IMR-90 (cell line): ENCODE results near the gene PNMA8C. TPM values are rescaled to one million over a fixed set of nuclear protein-coding genes. Genes with fewer than 3 reads are reported as not detected.

ENCODE experiments used
- ATAC-seq: fragments of 200-7000 bp; cut with Tn5 transposase; 2 replicates; pipeline ENCODE4 v1.9.1; 2020; ENCODE audit warnings: low read depth, mild to moderate bottlenecking, moderate library complexity
- BruUV-seq: library from RNA; stranded (reverse); fragments of 400-500 nt; replicated peaks from 2 replicates; lab custom pipeline; 2021; lab: Mats Ljungman, UMichigan
- CTCF ChIA-PET: fragments of 300-600 bp; formaldehyde crosslinking; extraction: SDS; loops from one replicate; lab custom pipeline; 2021; ENCODE audit warnings: antibody characterized with exemption; lab: Yijun Ruan, JAX
- POLR2A ChIA-PET: fragments of 300-600 bp; sonication (Branson Sonifier 250); formaldehyde crosslinking; loops from one replicate; lab custom pipeline; 2022; ENCODE audit warnings: antibody characterized with exemption; ENCODE audit not compliant: unreplicated experiment; lab: Charles Lee
- DNase-seq: peaks from one replicate; pipeline ENCODE4 v3.0.0; 2013
- H2AFZ ChIP-seq: replicated peaks from 2 replicates; pipeline ENCODE3; 2013; ENCODE audit warnings: low read length, mild to moderate bottlenecking; ENCODE audit not compliant: poor library complexity
- H2AK5ac ChIP-seq: 2 replicates; pipeline ENCODE4 v1.6.1; 2013; ENCODE audit warnings: low read depth, low read length, inconsistent platforms
- H2AK9ac ChIP-seq: replicated peaks from 2 replicates; pipeline ENCODE3; 2013; ENCODE audit warnings: mild to moderate bottlenecking, low read depth, low read length, moderate library complexity; ENCODE audit not compliant: poor library complexity
- H2BK120ac ChIP-seq: 2 replicates; pipeline ENCODE4 v1.6.1; 2013; ENCODE audit warnings: low read depth, low read length, inconsistent platforms
- H2BK15ac ChIP-seq: 3 replicates; pipeline ENCODE4 v1.6.1; 2013; ENCODE audit warnings: low read depth, low read length, inconsistent platforms
- H2BK20ac ChIP-seq: 2 replicates; pipeline ENCODE4 v1.6.1; 2013; ENCODE audit warnings: low read depth, mild to moderate bottlenecking, inconsistent platforms, low read length, moderate library complexity
- H2BK5ac ChIP-seq: 2 replicates; pipeline ENCODE4 v1.6.1; 2013; ENCODE audit warnings: mild to moderate bottlenecking, low read depth, low read length, inconsistent platforms; ENCODE audit not compliant: poor library complexity, severe bottlenecking
- H3K14ac ChIP-seq: replicated peaks from 2 replicates; pipeline ENCODE4 v1.6.1; 2013; ENCODE audit warnings: low read depth, low read length, inconsistent platforms
- H3K18ac ChIP-seq: 2 replicates; pipeline ENCODE4 v1.6.1; 2013; ENCODE audit warnings: low read depth, low read length, control low read depth
- H3K23ac ChIP-seq: 2 replicates; pipeline ENCODE4 v1.6.1; 2013; ENCODE audit warnings: low read depth, low read length, inconsistent platforms
- H3K27ac ChIP-seq: 2 replicates; pipeline ENCODE4 v1.5.1; 2013; ENCODE audit warnings: mild to moderate bottlenecking, control low read depth, low read length; ENCODE audit not compliant: insufficient read depth
- H3K27me3 ChIP-seq: 2 replicates; pipeline ENCODE4 v1.6.1; 2013; ENCODE audit warnings: low read length; ENCODE audit not compliant: control insufficient read depth, insufficient read depth
- H3K36me3 ChIP-seq: 2 replicates; pipeline ENCODE4 v1.6.1; 2013; ENCODE audit warnings: low read length, mixed read lengths; ENCODE audit not compliant: control insufficient read depth, insufficient read depth
- H3K4ac ChIP-seq: 2 replicates; pipeline ENCODE4 v1.6.1; 2013; ENCODE audit warnings: low read depth, low read length, inconsistent platforms
- H3K4me1 ChIP-seq: 2 replicates; pipeline ENCODE4 v1.6.1; 2013; ENCODE audit warnings: low read length, mixed read lengths; ENCODE audit not compliant: control insufficient read depth, insufficient read depth
- H3K4me2 ChIP-seq: 2 replicates; pipeline ENCODE4 v1.6.1; 2013; ENCODE audit warnings: low read depth, mild to moderate bottlenecking, control low read depth, low read length, moderate library complexity
- H3K4me3 ChIP-seq: 2 replicates; pipeline ENCODE4 v1.5.1; 2013; ENCODE audit warnings: low read depth, mild to moderate bottlenecking, control low read depth, low read length, moderate library complexity; ENCODE audit not compliant: insufficient read depth
- H3K56ac ChIP-seq: 2 replicates; pipeline ENCODE4 v1.6.1; 2013; ENCODE audit warnings: low read length, inconsistent platforms; ENCODE audit not compliant: insufficient read depth; ENCODE audit errors: extremely low read depth
- H3K79me1 ChIP-seq, 2 experiments: 2 replicates each; pipeline ENCODE4 v1.6.1; 2013; ENCODE audit warnings: low read length in 2 of 2, inconsistent platforms in 1 of 2, low read depth in 1 of 2
- H3K9ac ChIP-seq: 2 replicates; pipeline ENCODE4 v1.6.1; 2013; ENCODE audit warnings: low read depth, low read length, control low read depth
- H3K9me1 ChIP-seq: 2 replicates; pipeline ENCODE4 v1.6.1; 2013; ENCODE audit warnings: low read length, inconsistent platforms; ENCODE audit not compliant: insufficient read depth
- H3K9me3 ChIP-seq: 2 replicates; pipeline ENCODE4 v1.6.1; 2013; ENCODE audit warnings: low read length; ENCODE audit not compliant: control insufficient read depth, insufficient read depth
- H4K20me1 ChIP-seq: 2 replicates; pipeline ENCODE4 v1.6.1; 2013; ENCODE audit warnings: low read length, inconsistent platforms; ENCODE audit not compliant: insufficient read depth
- H4K5ac ChIP-seq: 2 replicates; pipeline ENCODE4 v1.6.1; 2013; ENCODE audit warnings: mild to moderate bottlenecking, low read depth, low read length, control low read depth
- H4K8ac ChIP-seq, 2 experiments: 2 replicates each; pipeline ENCODE4 v1.6.1; 2013; ENCODE audit warnings: low read depth in 2 of 2, low read length in 2 of 2, control low read depth in 1 of 2, inconsistent platforms in 1 of 2
- H4K91ac ChIP-seq: 2 replicates; pipeline ENCODE4 v1.6.1; 2013; ENCODE audit warnings: low read depth, low read length, inconsistent platforms; ENCODE audit not compliant: insufficient read depth
- FOS ChIP-seq: fragments of 150-350 bp; IDR thresholded peaks from 2 replicates; pipeline ENCODE4 v1.6.1; 2016; ENCODE audit warnings: low read depth, low read length
- MAFK ChIP-seq: IDR thresholded peaks from 2 replicates; pipeline ENCODE4 v1.6.1; 2012; ENCODE audit warnings: low read depth, low read length, improper control_type of control experiment
- RCOR1 ChIP-seq: IDR thresholded peaks from 2 replicates; pipeline ENCODE4 v1.6.1; 2012; ENCODE audit warnings: mild to moderate bottlenecking, low read length, improper control_type of control experiment; ENCODE audit not compliant: insufficient replicate concordance
- RFX5 ChIP-seq: IDR thresholded peaks from 2 replicates; pipeline ENCODE4 v1.8.0; 2012; ENCODE audit warnings: low read depth, mild to moderate bottlenecking, low read length, moderate library complexity
- SMC3 ChIP-seq: fragments of 150-350 bp; IDR thresholded peaks from 2 replicates; pipeline ENCODE4 v1.6.1; 2016; ENCODE audit warnings: low read depth, mild to moderate bottlenecking, antibody characterized with exemption, low read length, moderate library complexity
- WGBS, 2 experiments: methylation state at CpG; one replicate each; pipeline versions ENCODE4 v1.1.5 to v1.1.7; 2013; ENCODE audit warnings: missing lambda C conversion rate in 2 of 2; ENCODE audit not compliant: insufficient read length in 1 of 2; ENCODE audit errors: extremely low coverage in 2 of 2; 5-methylcytosine and 5-hydroxymethylcytosine counted together
- dilution Hi-C: fragments of 300-500 bp; cut with HindIII; formaldehyde crosslinking; loops from one replicate; pipeline ENCODE4 v1.14.3; 2018; ENCODE audit warnings: low sequenced_read_pairs; ENCODE audit not compliant: unreplicated experiment
- in situ Hi-C: fragments of 300-500 bp; cut with MboI; formaldehyde crosslinking; loops from 3 replicates; pipeline ENCODE4 v1.14.3; 2019; ENCODE audit warnings: low sequenced_read_pairs, inconsistent platforms, mixed read lengths
- intact Hi-C: fragments of 100-400 bp; cut with micrococcal nuclease; formaldehyde crosslinking; loops from 2 replicates; pipeline ENCODE4 v1.10.0; 2022
- polyA plus RNA-seq, 3 experiments: library from polyadenylated mRNA; depleted of rRNA; stranded (reverse); fragments of >200 nt; gene quantifications; 2 replicates each; pipeline ENCODE4 v1.2.3, GENCODE V29; 2012; ENCODE audit warnings: low replicate concordance in 1 of 3
- total RNA-seq: library from RNA; depleted of rRNA; stranded (reverse); fragments of >200 nt; gene quantifications from 2 replicates; pipeline ENCODE4 v1.2.3, GENCODE V29; 2012
- TF ChIP-seq, protein P1 (sequence below): fragments of 150-350 bp; IDR thresholded peaks from 2 replicates; pipeline ENCODE4 v1.6.1; 2016; ENCODE audit warnings: low read depth, mild to moderate bottlenecking, low read length, moderate library complexity, borderline replicate concordance
- TF ChIP-seq, protein P2 (sequence below): conservative IDR thresholded peaks from 2 replicates; pipeline ENCODE4 v1.5.1; 2012; ENCODE audit warnings: mild to moderate bottlenecking, low read depth, low read length, improper control_type of control experiment

Gene PNMA8C
- total and polyA plus RNA-seq, 2 of the 4 experiments (the other 2 are of a cell fraction), result 0.09 to 0.18 TPM

DNA sequence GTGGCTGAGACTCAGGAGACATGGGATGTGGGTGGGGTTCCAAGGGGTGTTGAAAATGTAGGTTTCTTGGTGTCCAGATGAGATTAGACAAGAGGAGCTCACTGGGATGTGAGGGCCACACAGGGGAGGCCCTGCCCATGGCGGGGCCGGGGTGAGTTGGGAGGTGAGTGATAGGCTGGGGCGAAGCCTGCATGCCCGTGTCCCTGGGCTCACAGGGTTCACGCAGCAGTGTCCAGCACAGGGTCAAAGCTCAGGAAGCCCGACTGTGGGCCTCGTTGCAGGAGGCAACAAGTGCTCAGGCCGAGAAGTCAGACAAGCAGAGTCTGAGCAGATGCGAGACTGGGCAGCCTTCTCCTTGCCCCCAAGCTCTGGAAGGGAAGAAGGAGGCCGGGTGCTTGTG lies 42.6 kb downstream of the PNMA8C start:
- Histone ChIP-seq H3K9me3 (peaks cover 6% of the 10 kb centered on the region), H4K91ac (no peak overlapping the region), H3K27me3 (no peaks in the 10 kb centered on the region), H3K14ac (no peak overlapping the region), H4K8ac (no peak overlapping the region), H3K4me2 (no peak overlapping the region), H3K4me3 (no peak overlapping the region), H2BK120ac (no peak overlapping the region), H3K27ac (no peak overlapping the region), H3K4ac (no peak overlapping the region), H2AK5ac (no peak overlapping the region), H4K20me1 (no peaks in the 10 kb centered on the region; the same call in 1 of the 2 replicates), H3K9me1 (peaks cover 5% of the 10 kb centered on the region; the same call in 1 of the 2 replicates), H3K23ac (no peak overlapping the region), H3K18ac (no peak overlapping the region), H3K56ac (no peak overlapping the region), H3K4me1 (no peaks in the 10 kb centered on the region), H3K9ac (no peak overlapping the region), H3K36me3 (peaks cover 51% of the 10 kb centered on the region), H2AFZ (no peak overlapping the region), H2BK5ac (no peak overlapping the region), H3K79me1 (peaks cover 0 to 31% of the 10 kb centered on the region in 2 experiments), H2AK9ac (no peak overlapping the region), H4K5ac (no peak overlapping the region), H2BK15ac (no peak overlapping the region), H2BK20ac (no peak overlapping the region)
- intact Hi-C loops, result no loop called here
- no peak for ATAC-seq
- TF ChIP-seq, protein P1, sequence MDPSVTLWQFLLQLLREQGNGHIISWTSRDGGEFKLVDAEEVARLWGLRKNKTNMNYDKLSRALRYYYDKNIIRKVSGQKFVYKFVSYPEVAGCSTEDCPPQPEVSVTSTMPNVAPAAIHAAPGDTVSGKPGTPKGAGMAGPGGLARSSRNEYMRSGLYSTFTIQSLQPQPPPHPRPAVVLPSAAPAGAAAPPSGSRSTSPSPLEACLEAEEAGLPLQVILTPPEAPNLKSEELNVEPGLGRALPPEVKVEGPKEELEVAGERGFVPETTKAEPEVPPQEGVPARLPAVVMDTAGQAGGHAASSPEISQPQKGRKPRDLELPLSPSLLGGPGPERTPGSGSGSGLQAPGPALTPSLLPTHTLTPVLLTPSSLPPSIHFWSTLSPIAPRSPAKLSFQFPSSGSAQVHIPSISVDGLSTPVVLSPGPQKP, result no peak
- TF ChIP-seq MAFK (no peak), FOS (no peak), RCOR1 (no peak), SMC3 (no peak), RFX5 (no peak)
- TF ChIP-seq, protein P2, sequence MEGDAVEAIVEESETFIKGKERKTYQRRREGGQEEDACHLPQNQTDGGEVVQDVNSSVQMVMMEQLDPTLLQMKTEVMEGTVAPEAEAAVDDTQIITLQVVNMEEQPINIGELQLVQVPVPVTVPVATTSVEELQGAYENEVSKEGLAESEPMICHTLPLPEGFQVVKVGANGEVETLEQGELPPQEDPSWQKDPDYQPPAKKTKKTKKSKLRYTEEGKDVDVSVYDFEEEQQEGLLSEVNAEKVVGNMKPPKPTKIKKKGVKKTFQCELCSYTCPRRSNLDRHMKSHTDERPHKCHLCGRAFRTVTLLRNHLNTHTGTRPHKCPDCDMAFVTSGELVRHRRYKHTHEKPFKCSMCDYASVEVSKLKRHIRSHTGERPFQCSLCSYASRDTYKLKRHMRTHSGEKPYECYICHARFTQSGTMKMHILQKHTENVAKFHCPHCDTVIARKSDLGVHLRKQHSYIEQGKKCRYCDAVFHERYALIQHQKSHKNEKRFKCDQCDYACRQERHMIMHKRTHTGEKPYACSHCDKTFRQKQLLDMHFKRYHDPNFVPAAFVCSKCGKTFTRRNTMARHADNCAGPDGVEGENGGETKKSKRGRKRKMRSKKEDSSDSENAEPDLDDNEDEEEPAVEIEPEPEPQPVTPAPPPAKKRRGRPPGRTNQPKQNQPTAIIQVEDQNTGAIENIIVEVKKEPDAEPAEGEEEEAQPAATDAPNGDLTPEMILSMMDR, result no peak
- dilution Hi-C loops, result no loop called here
- POLR2A ChIA-PET, result no interaction called here
- BruUV-seq, result no TSS peak
- in situ Hi-C loops, result loop anchor here (10.0 kb wide), 1 partner anchor 101 kb away; no protein-coding TSS in a partner anchor
- CTCF ChIA-PET, result interaction anchor here (0.6 kb wide), 1 partner anchor 19 kb away, joined by 5 read pairs; no protein-coding TSS in a partner anchor
- WGBS, 2 experiments, result 92% methylated on average over 2 of the region's 10 CpGs; no CpG with 5 or more reads in 1 of the 2 experiments
- DNase-seq, result no peak
